PC-9 (cell line): ENCODE measurements around the gene ADNP.

ENCODE experiments used
- CTCF ChIP-seq: fragments of 200-600 bp; sonication (generic); conservative IDR thresholded peaks from 2 replicates; pipeline ENCODE4 v1.6.1; 2017; ENCODE audit warnings: mixed run types, antibody characterized with exemption, mild to moderate bottlenecking, moderate library complexity
- EZH2 ChIP-seq: fragments of 200-600 bp; sonication (generic); IDR thresholded peaks from 2 replicates; pipeline ENCODE4 v1.8.0; 2017; ENCODE audit warnings: antibody characterized with exemption, low read depth

GRCh38 chr20:50885781-50886180 lies 45.5 kb downstream of the ADNP start:
- TF ChIP-seq CTCF: no peak
- TF ChIP-seq EZH2: no peak
